ENCODE results near the gene PACS1.

DNA sequence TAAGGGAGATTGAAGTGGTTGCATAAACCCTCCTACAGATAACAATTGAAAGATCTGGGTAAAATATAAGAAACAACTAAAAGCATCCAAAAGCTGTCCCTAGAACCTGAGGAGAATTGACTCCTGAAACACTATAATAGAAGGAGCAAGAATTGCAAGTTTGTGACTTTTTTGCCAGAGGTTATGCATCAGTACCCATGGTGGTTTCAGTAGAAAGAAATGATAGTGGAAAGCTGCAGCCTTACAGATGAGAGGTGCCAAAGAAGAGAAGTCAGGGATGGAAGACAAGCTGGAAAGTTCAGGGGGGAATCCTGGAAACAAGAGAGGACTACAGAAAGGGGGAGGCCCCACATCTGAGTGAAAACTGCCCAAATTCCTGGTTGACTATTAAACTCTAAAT, 80.7 kb downstream of the PACS1 start:
- TF ChIP-seq CTCF (IDR thresholded peaks at IDR 0.05): no peak
- TF ChIP-seq POLR2AphosphoS5 (IDR thresholded peaks at IDR 0.05): no peak

All from breast epithelium (tissue), 3 donors.